ENCODE data around the gene IPP.
"Not testable (repeated sequence)": the region's sequence is repeated elsewhere in the genome, so short reads cannot be mapped to it uniquely, and the experiment has no call there.

Gene IPP

DNA sequence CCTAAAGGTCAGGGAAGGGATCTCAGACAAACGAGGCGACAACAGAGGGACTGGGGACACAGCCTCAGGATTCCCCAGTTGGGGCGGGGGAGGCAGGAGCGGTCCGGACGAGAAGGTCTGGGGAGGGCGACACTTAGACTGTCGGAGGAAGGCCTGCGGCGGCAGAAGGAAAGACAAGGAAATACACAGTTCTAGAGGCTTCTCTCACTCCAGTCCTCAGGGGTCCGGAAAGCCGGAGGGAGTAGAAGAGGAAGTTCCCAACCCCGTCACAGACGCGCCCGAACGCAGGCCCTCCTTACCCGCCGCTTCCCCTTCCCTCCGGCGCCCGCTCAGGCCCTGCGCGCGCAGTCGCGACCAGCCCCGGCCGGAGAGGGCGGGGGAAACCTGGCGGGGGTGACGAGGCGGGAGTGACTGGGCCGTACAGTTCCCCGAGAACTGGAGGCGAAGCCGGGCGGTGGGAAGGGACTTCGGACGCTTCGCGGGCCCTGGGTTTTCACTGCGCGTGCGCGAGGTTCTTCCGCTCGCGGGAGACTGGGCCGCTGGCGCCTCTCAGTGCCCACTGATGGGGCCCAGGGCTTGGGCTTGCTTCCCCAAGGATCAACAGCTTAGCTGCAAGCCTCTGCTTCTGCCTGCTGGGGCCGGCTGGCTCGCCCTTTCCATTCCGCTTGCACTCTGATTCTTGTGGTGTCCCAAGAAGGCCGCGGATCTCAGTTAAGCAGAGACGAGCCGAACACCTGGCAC is at the start of gene IPP:
Gene IPP, minus strand, starts transcription at position 356 of the 741 bp plus-strand sequence. CDS start 4,242 bp downstream, outside the sequence.
- peak; percentile 93 for DNase-seq (ENCODE audit: low spot score)
- peak; percentile 67 for FAIRE-seq

- DNase-seq (ENCODE audit: low spot score) (no peak), FAIRE-seq (no peak)
Observed at GRCh38 chr1:45796946-45797345, 46.5 kb upstream of the IPP start.

GRCh38 chr1:45796381-45796780 is 45.9 kb upstream of the IPP start:
- FAIRE-seq (no peak), DNase-seq (ENCODE audit: low spot score) (no peak)

DNA sequence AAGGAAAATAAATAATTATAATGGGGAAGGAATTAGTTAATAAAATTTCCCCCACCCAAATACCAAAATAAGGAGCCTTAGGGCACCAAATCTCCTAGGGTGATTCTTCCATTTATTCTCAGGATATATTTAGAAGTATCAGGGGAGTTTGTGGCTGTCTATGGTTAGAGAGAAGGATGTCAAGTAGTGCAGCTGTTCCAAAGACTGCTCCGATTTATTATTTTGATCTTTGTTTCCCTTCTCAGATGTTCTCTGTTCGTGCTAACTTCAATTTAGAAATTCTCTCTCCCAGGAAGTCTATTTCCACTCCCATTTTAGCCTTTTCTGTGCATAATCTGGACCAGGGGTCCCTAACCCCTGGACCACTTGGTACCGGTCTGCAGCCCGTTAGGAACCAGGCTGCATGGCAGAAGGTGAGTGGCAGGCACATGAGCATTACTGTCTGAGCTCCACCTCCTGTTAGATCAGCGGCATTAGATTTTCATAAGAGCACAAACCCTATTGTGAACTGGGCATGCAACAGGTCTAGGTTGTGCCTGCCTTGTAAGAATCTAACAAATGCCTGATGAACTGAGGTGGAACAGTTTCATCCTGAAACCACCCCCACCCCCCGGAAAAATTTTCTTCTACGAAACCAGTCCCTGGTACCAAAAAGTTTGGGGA is 43.6 kb upstream of the IPP start:
- DNase-seq (ENCODE audit: low spot score) (no peak), FAIRE-seq (no peak)

GRCh38 chr1:45792744-45793143 is 42.3 kb upstream of the IPP start:
- no peak for FAIRE-seq
- DNase-seq (ENCODE audit: low spot score): no peak

DNA sequence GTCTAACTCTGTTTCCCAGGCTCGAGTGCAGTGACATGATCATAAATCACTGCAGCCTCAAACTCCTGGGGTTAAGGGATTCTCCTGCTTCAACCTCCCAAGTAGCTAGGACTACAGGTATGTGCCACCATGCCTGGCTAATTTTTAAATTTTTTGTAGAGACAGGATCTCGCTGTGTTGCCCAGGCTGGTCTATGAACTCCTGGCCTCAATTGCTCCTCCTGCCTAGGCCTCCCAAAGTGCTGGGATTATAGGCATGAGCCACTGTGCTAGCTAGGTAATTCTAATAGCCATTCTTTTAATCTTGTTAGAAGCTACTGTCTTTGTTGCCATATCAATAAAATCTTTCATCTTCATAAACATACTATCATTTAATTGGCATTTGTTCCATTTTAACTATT is 39.1 kb upstream of the IPP start:
- FAIRE-seq (no peak), DNase-seq (ENCODE audit: low spot score) (no peak)

GRCh38 chr1:45787905-45788304 is 37.5 kb upstream of the IPP start:
- DNase-seq (ENCODE audit: low spot score) (no peak), FAIRE-seq (no peak)

DNA sequence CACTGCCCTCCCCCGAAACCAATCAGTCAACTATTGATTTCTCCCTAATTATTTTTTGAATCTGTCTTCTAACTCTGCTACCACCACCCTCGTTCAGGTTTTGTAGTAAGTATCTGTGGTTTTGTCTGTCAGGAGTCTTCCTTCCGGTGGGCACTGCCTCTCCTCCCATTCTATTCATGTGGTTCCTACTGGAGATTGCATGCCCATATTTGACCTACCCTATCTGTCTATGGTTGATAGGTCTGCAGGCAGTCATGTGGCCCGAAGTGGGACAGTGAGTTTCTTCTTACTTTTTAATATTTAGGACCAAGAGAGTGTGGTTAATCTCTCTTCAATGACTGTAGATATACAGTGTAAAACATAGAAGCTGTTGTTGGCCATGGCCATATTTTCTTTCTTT is 35.1 kb upstream of the IPP start:
- no peak for FAIRE-seq
- no peak for DNase-seq (ENCODE audit: low spot score)

DNA sequence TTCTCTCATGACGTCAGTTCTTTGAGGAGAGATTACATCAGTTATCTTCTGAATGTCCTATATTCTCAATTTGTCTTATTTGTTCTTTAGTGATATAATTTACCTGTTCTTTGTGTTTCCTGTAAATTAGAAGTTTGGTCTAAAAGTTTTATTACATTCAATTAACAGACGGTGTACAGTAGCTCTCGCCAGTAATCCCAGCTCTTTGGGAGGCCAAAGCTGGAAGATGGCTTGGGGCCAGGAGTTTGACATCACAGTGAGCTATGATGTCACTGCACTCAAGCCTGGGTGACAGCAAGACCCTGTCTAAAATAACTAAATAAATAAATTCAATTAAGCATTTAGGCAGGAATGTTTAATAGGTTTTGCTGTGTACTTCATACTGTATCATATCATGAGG is 25.3 kb upstream of the IPP start:
- FAIRE-seq (no peak), DNase-seq (ENCODE audit: low spot score) (no peak)

DNA sequence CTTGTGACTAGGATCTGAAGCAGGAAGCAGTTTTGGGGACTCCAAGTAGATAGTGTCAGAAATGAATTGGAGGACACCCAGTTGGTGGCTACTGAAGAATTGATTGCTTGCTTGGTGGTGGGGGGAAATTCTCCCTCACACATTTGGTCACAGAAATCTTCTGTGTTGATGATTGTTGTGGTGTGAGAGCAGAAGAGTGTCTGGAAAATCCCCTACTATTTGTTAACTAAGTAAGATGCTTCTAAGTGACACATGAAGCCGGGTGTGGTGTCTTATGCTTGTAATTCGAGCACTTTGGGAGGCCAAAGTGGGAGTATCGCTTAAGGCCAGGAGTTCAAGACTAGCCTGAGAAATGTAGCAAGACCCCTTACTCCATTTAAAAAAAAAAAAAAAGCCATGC is 22.5 kb upstream of the IPP start:
- no peak for DNase-seq (ENCODE audit: low spot score)
- FAIRE-seq: no peak

GRCh38 chr1:45769261-45769932 is 18.9 kb upstream of the IPP start:
- FAIRE-seq (no peak), DNase-seq (ENCODE audit: low spot score) (no peak)

DNA sequence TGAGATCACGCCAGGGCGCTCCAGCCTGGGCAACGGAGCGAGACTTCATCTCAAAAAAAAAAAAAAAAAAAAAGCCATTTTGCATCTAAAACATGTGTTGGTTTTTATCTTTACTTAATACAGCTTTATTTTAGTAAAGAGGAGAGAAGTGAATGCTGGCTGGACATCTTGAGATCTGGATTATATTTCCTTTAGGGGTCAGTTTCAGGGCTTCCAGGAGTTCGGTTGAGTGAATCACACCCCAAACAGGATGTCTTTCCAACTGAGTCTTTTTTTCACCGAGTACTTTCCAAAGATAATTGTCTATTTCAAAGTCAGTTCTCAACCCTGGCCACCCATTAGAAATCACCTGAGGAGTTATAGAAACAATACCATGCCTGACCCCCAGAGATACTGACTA is 16.6 kb upstream of the IPP start:
- peak; percentile 38 for DNase-seq (ENCODE audit: low spot score)
- FAIRE-seq: peak; percentile 72

- DNase-seq (ENCODE audit: low spot score): no peak
- no peak for FAIRE-seq
Observed at GRCh38 chr1:45765999-45766792, 15.7 kb upstream of the IPP start.

DNA sequence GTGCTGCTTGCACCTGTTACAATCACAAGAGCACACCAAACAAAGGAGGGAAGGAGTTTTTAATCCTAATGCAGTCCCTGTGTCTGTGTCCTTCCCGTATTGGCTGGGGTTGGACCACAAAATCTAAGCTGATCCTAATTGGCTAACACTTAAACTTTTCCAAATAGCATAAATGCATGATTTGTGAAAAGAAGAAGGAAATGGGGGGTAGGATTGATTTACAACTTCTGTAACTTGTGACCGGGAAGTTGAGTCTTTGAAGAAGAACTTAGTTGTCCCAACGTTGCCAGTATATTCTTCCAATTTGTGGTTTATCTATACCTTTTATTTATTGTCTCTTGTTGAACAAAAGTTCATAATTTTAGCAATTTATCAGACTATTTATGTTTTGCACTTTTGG is 11.8 kb upstream of the IPP start:
- DNase-seq (ENCODE audit: low spot score): no peak
- FAIRE-seq: no peak

DNA sequence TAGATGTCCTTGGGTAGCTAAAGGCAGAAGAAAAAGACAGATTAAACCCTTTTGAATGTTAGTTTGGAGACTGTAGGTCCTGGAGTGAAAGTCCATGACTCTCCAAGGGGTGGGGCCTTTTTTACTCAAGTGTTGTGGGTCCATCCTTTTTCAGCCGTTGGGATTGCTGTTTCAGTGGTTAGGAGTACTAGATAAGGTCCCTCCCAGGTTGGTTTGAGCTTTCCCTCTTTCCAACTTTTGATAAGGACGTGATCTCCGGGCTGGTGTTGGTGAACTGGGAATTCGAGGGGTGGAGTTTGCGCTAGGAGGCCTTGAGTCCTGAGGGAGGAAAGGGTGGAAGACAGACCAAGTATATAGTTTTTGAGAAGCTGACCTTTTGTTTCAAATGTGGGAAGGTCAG is 5.2 kb upstream of the IPP start:
- no peak for DNase-seq (ENCODE audit: low spot score)
- no peak for FAIRE-seq

DNA sequence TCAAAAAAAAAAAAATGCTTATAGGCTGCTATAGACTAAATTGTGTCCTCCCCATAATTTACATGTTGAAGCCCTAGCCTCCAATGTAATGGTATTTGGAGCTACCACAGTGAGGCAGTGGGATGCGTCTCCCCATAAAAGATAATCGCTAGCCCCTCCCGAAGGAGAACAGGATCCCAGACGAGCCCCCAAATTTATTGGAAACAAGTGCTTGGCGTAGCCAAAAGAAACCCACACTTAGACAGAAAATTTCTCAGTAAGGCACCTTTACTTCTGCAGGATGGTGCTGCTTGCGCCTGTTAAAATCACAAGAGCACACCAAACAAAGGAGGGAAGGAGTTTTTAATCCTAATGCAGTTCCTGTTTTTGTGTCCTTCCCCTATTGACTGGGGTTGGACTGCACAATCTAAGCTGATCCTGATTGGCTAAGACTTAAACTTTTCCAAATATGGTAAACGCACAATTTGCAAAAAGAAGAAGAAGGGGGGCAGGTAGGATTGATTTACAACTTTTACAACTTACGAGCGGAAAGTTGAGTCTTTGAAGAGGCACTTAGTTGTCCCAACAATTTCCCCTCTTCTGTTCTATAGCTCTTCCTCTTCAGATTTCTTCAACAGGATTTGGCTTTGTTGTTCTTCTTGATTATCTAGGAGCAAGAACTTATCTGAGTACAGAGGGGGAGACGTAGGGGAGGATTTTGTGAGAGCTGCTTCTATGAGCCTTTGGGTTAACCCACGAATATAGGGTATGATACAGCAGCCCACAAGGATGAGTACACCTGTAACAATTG is 3.0 kb upstream of the IPP start:
- DNase-seq (ENCODE audit: low spot score): no peak

GRCh38 chr1:45752441-45753052 is 2.1 kb upstream of the IPP start:
- no peak for FAIRE-seq

More for the DNA sequence above, 3.0 kb upstream of the IPP start:
- no peak for FAIRE-seq

DNA sequence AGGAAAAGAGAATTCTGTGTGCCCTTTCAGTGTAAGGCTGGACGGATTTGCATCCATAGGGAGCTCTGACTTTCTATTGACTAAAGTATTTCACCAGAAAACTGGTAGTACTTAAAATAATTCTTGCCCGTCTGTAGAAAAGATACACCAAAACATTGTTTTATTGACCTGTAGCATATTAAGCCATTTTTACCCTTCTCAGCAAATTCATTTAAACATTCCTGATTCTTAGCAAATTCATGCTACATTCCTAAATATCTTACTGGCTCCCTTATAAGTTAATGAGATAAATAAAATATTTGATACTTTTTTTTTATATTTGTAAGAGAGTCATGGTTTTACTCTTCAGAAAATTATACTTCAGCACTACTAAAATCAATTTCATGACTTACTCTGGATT is 1.6 kb upstream of the IPP start:
- no peak for DNase-seq (ENCODE audit: low spot score)
- no peak for FAIRE-seq

More at GRCh38 chr1:45752441-45753052, 2.1 kb upstream of the IPP start:
- DNase-seq (ENCODE audit: low spot score): no peak

DNA sequence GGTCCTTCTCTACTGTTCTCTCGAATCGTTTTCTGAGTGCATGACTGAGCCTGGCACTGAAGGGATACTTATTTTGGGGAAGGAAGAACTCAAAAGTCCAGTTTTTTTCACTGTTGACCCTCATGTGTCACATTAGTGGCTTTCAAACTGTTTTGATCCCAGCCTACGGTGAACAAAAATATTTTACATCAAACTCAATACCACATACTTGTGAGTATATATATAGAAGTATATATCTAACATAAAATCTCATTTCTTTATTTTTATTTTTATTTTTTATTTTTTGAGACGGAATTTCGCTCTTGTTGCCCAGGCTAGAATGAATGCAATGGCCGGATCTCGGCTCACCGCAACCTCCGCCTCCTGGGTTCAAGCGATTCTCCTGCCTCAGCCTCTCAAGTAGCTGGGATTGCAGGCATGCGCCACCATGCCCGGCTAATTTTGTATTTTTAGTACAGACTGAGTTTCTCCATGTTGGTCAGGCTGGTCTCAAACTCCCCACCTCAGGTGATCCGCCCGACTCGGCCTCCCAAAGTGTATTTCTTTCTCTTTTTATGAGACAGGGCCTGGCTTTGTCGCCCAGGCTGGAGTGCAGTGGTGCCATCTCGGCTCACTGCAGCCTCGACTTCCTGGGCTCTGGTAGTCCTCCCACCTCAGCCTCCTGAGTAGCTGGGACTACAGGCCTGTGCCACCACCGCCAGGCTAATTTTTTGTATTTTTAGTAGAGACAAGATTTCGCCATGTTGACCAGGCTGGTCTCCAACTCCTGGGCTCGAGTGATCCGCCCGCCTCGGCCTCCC is 786 bp upstream of the IPP start:
- not testable (repeated sequence) for FAIRE-seq; DNase-seq (ENCODE audit: low spot score)

DNA sequence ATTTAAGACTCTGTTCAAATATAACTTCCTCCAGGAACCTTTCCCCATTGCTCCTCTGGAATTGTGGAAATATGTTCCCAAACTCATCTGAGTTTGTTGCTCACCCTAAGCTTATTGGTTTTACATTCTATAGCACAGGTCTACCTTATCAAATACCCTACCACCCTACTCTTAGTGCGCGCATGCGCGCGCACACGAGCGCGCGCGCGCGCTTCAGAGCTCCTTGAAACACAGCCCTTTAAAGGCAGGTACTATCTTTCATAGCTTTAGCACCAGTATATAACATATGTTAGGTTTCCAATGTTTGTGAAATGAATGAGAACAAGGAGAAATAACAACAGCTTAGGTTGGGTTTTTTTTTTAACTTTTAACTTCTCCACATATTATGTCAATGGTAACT is 3.5 kb downstream of the IPP start:
- FAIRE-seq (no peak), DNase-seq (ENCODE audit: low spot score) (no peak)
